HepG2 (cell line): ENCODE data around the gene NKAIN2. TPM values are rescaled to one million over a fixed set of nuclear protein-coding genes. Genes with fewer than 3 reads are reported as not detected.

ENCODE experiments used
- ATAC-seq: fragments of 200-7000 bp; cut with Tn5 transposase; 3 replicates; pipeline ENCODE4 v1.9.1; 2020; ENCODE audit warnings: mild to moderate bottlenecking, moderate library complexity
- BruUV-seq: library from RNA; stranded (reverse); fragments of 400-500 nt; replicated peaks from 2 replicates; lab custom pipeline; 2021; lab: Mats Ljungman, UMichigan
- CTCF ChIA-PET: fragments of 300-600 bp; formaldehyde crosslinking; extraction: SDS; loops from one replicate; lab custom pipeline; 2021; ENCODE audit warnings: low total read pairs, inconsistent platforms, low intra/inter-chr PET ratio; lab: Yijun Ruan, JAX
- POLR2A ChIA-PET: fragments of 350-600 bp; sonication (Branson Sonifier 250); formaldehyde crosslinking; loops from one replicate; lab custom pipeline; 2020; ENCODE audit warnings: antibody characterized with exemption, inconsistent platforms; lab: Yijun Ruan, JAX
- DNase-seq: peaks from one replicate; pipeline ENCODE4 v3.0.0-alpha.2; 2015; ENCODE audit warnings: low spot score
- FAIRE-seq: peaks from 3 replicates; lab custom pipeline; 2011; peaks lifted over from hg19 to GRCh38; lab: Jason Lieb, UNC
- H2AFZ ChIP-seq: one replicate; pipeline ENCODE4 v1.6.1; 2011; ENCODE audit warnings: low read length, inconsistent platforms
- H3K27ac ChIP-seq: fragments of 300-600 bp; 3 replicates; pipeline ENCODE4 v1.8.0; 2011; ENCODE audit warnings: mixed run types, mild to moderate bottlenecking, mixed read lengths, low read length, inconsistent platforms; ENCODE audit not compliant: insufficient read depth; ENCODE audit errors: extremely low read length
- H3K27me3 ChIP-seq, 2 experiments: fragments of 200-600 bp in 1 of 2; 2 replicates in 1 of 2; 3 replicates in 1 of 2; pipeline versions ENCODE4 v1.6.0 to v1.8.0; 2011; ENCODE audit warnings: low read length in 2 of 2, mild to moderate bottlenecking in 2 of 2, moderate library complexity in 2 of 2, inconsistent platforms in 1 of 2; ENCODE audit not compliant: insufficient read depth in 2 of 2, control insufficient read depth in 1 of 2
- H3K36me3 ChIP-seq, 2 experiments: fragments of 200-600 bp in 1 of 2; replicated peaks in 1 of 2; 2 replicates in 1 of 2; 3 replicates in 1 of 2; pipeline versions ENCODE4 v1.5.1 to v1.8.0; 2011; ENCODE audit warnings: low read length in 2 of 2, inconsistent platforms in 1 of 2; ENCODE audit not compliant: insufficient read depth in 2 of 2, control insufficient read depth in 1 of 2
- H3K4me1 ChIP-seq: 2 replicates; pipeline ENCODE4 v1.5.1; 2012; ENCODE audit warnings: low read length, inconsistent platforms; ENCODE audit not compliant: insufficient read depth
- H3K4me2 ChIP-seq: 2 replicates; pipeline ENCODE4 v1.6.0; 2011; ENCODE audit warnings: low read depth, low read length, inconsistent platforms
- H3K4me3 ChIP-seq, 3 experiments: fragments of 200-600 bp in 1 of 3; sonication (generic), shearing (Covaris generic) in 1 of 3; replicated peaks in 1 of 3; 2 replicates each; pipeline ENCODE4 v1.5.1; 2011 to 2016; ENCODE audit warnings: low read length in 3 of 3, inconsistent platforms in 2 of 3, low read depth in 2 of 3, mild to moderate bottlenecking in 2 of 3, control low read depth in 1 of 3, mixed read lengths in 1 of 3; ENCODE audit not compliant: insufficient read depth in 1 of 3
- H3K79me2 ChIP-seq: one replicate; pipeline ENCODE4 v1.6.1; 2011; ENCODE audit warnings: low read length, inconsistent platforms; ENCODE audit not compliant: insufficient read depth
- H3K9ac ChIP-seq: 2 replicates; pipeline ENCODE4 v1.6.0; 2011; ENCODE audit warnings: mild to moderate bottlenecking, low read depth, low read length, inconsistent platforms; ENCODE audit not compliant: insufficient read depth
- H3K9me3 ChIP-seq: 2 replicates; pipeline ENCODE4 v1.5.1; 2012; ENCODE audit warnings: mild to moderate bottlenecking, low read length
- H4K20me1 ChIP-seq: 2 replicates; pipeline ENCODE4 v1.6.0; 2011; ENCODE audit warnings: inconsistent platforms, mild to moderate bottlenecking, low read length, moderate library complexity; ENCODE audit not compliant: insufficient read depth
- CBFB ChIP-seq: sonication (generic); formaldehyde crosslinking; IDR thresholded peaks from 2 replicates; pipeline ENCODE4 v1.4.0; 2020; ENCODE audit warnings: missing genetic modification reagents
- CEBPB ChIP-seq: IDR thresholded peaks from 2 replicates; pipeline ENCODE4 v1.6.1; 2011; ENCODE audit warnings: low read depth, low read length, improper control_type of control experiment, borderline replicate concordance
- FOXJ3 ChIP-seq: sonication (generic); formaldehyde crosslinking; IDR thresholded peaks from 2 replicates; pipeline ENCODE4 v1.4.0; 2020; ENCODE audit warnings: missing genetic modification reagents, mild to moderate bottlenecking, borderline replicate concordance
- MXI1 ChIP-seq: IDR thresholded peaks from 3 replicates; pipeline ENCODE4 v1.6.1; 2012; ENCODE audit warnings: low read depth, low read length, inconsistent platforms, borderline replicate concordance
- PTBP1 ChIP-seq: fragments of 200-400 bp; formaldehyde crosslinking; IDR thresholded peaks from 2 replicates; pipeline ENCODE4 v1.6.1; 2018; ENCODE audit warnings: low read length, low read depth; ENCODE audit not compliant: poor library complexity, severe bottlenecking
- SRF ChIP-seq: IDR thresholded peaks from 2 replicates; pipeline ENCODE4 v1.6.1; 2011; ENCODE audit warnings: mild to moderate bottlenecking, low read depth, low read length, moderate library complexity
- ZMYM2 ChIP-seq: sonication (generic); formaldehyde crosslinking; IDR thresholded peaks from 2 replicates; pipeline ENCODE4 v1.8.0; 2022; ENCODE audit warnings: mild to moderate bottlenecking, missing genetic modification reagents
- ZNF232 ChIP-seq: sonication (generic); formaldehyde crosslinking; IDR thresholded peaks from 2 replicates; pipeline ENCODE4 v1.4.0; 2020; ENCODE audit warnings: missing genetic modification reagents, borderline replicate concordance
- ZNF670 ChIP-seq: sonication (generic); formaldehyde crosslinking; IDR thresholded peaks from 2 replicates; pipeline ENCODE4 v1.8.0; 2022; ENCODE audit warnings: mild to moderate bottlenecking, missing genetic modification reagents, borderline replicate concordance
- ZNF747 ChIP-seq: sonication (generic); formaldehyde crosslinking; IDR thresholded peaks from 2 replicates; pipeline ENCODE4 v1.8.1; 2023; ENCODE audit warnings: missing genetic modification reagents, mild to moderate bottlenecking, borderline replicate concordance
- in situ Hi-C: cut with HindIII; loops from 2 replicates; pipeline ENCODE4 v1.10.0; 2017; ENCODE audit warnings: low pct_unique_long_range_greater_than_20kb; ENCODE audit not compliant: extremely low pct_ligation_motif_present
- intact Hi-C: fragments of 100-400 bp; cut with micrococcal nuclease; formaldehyde crosslinking; loops from one replicate; pipeline ENCODE4 v1.10.0; 2022; ENCODE audit not compliant: unreplicated experiment
- polyA plus RNA-seq, 8 experiments: library from polyadenylated mRNA; depleted of rRNA in 3 of 8; stranded (reverse) in 7 of 8; unstranded in 1 of 8; fragments of >200 nt; fragmentation: Illumina TruSeq in 4 of 8; extraction: Trizol in 4 of 8; gene quantifications; 2 replicates each; pipeline versions ENCODE4 v1.2.1 to v1.2.3, GENCODE V29; 2011 to 2016; ENCODE audit warnings: low read depth in 4 of 8, missing spikeins in 1 of 8, mixed read lengths in 1 of 8; ENCODE audit not compliant: insufficient read depth in 1 of 8
- total RNA-seq, 5 experiments: library from RNA; depleted of rRNA; stranded (reverse); fragments of >200 nt; fragmentation: Illumina TruSeq; extraction: Trizol; gene quantifications; 2 replicates each; pipeline ENCODE4 v1.2.3, GENCODE V29; 2016; ENCODE audit warnings: low read depth in 1 of 5

The NKAIN2 gene
- total and polyA plus RNA-seq, 2 of the 13 experiments (the other 11 are each of a cell fraction or from before 2014, with no cell fraction given), result not detected

DNA sequence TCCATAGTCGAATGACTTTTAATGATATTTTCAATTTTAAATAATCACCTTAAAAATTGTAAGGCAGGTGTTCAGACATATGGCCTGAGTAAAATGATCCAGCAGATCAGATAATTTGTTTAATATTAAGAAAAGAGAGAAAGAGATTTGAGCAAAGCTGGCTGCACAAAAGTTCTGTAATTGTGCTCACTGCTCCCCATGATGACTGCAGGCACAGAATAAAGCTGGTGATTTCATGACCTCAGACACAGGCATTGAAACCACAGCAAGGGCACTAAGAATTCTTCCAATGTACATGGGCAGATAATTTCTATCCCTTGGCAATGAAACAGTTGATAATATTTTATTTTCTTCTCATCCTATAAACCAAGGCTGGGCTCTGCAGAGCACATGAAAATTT, 553.1 kb downstream of the NKAIN2 start (continued):
- TF ChIP-seq ZNF232 (CRISPR knock-in tag), result no peak

GRCh38 chr6:124368131-124368530, 564.5 kb downstream of the NKAIN2 start:
- Histone ChIP-seq H3K9me3 (no peaks in the 10 kb centered on the region), H2AFZ (no peak overlapping the region), H3K27ac (no peak overlapping the region), H3K4me1 (peaks cover 7% of the 10 kb centered on the region; the same call in 1 of the 2 replicates), H3K27me3 (no peaks in the 10 kb centered on the region), H4K20me1 (no peaks in the 10 kb centered on the region)
- ChIA-PET POLR2A (no interaction called here), CTCF (no interaction called here)
- in situ Hi-C loops, result no loop called here
- ATAC-seq, result no peak
- TF ChIP-seq CBFB (no peak), ZNF747 (CRISPR knock-in tag) (no peak), PTBP1 (no peak), MXI1 (no peak), SRF (no peak), ZNF670 (CRISPR knock-in tag) (no peak), FOXJ3 (no peak), CEBPB (no peak), ZMYM2 (CRISPR knock-in tag) (no peak)
- TF ChIP-seq, all 625 proteins: peak for 0
- no peak overlapping the region for H3K4me2 ChIP-seq
- H3K9ac ChIP-seq, result no peak overlapping the region
- no peak overlapping the region for H3K4me3 ChIP-seq
- FAIRE-seq (no peak), DNase-seq (no peak)
- no TSS peak for BruUV-seq
- H3K79me2 ChIP-seq, result no peaks in the 10 kb centered on the region
- H3K36me3 ChIP-seq, result no peaks in the 10 kb centered on the region
- intact Hi-C loops, result no loop called here
